ENCODE results near the gene TCTN3. TPM values are rescaled to one million over a fixed set of nuclear protein-coding genes. Genes with fewer than 3 reads are reported as not detected.

The TCTN3 gene
- total and polyA plus RNA-seq, 9 donors, result 21.7 to 107 (median 34.2) TPM

- TF ChIP-seq EP300 (IDR thresholded peaks at IDR 0.05), result no peak
- no peak for TF ChIP-seq POLR2A (IDR thresholded peaks at IDR 0.05)
- TF ChIP-seq CTCF (IDR thresholded peaks at IDR 0.05), result no peak
- no peak for DNase-seq
- Histone ChIP-seq H3K4me1 (ENCODE audit: insufficient read depth) (no peaks in the 10 kb centered on the region), H3K27ac (no peak overlapping the region), H3K9me3 (no peaks in the 10 kb centered on the region), H3K27me3 (no peaks in the 10 kb centered on the region), H3K4me3 (no peak overlapping the region), H3K36me3 (no peaks in the 10 kb centered on the region)
- intact Hi-C loops (cut with DNase I), result no loop called here
- WGBS, 3 donors, result 81 to 93% (median 83%) methylated on average over 7 of the region's 7 CpGs
Observed at GRCh38 chr10:95706990-95707389, 13.3 kb upstream of the TCTN3 start.

GRCh38 chr10:95706573-95706972 lies 12.8 kb upstream of the TCTN3 start:
- WGBS, 3 donors, result 45 to 50% (median 48%) methylated on average over 6 of the region's 6 CpGs
- Histone ChIP-seq H3K36me3 (no peaks in the 10 kb centered on the region), H3K27me3 (no peaks in the 10 kb centered on the region), H3K9me3 (no peaks in the 10 kb centered on the region), H3K4me1 (ENCODE audit: insufficient read depth) (no peaks in the 10 kb centered on the region), H3K27ac (no peak overlapping the region), H3K4me3 (no peak overlapping the region)
- DNase-seq, result no peak
- intact Hi-C loops (cut with DNase I), result no loop called here
- TF ChIP-seq POLR2A (IDR thresholded peaks at IDR 0.05), result no peak
- no peak for TF ChIP-seq CTCF (IDR thresholded peaks at IDR 0.05)
- TF ChIP-seq EP300 (IDR thresholded peaks at IDR 0.05), result no peak

- Histone ChIP-seq H3K36me3 (no peaks in the 10 kb centered on the region), H3K27me3 (no peaks in the 10 kb centered on the region), H3K27ac (no peak overlapping the region), H3K9me3 (no peaks in the 10 kb centered on the region), H3K4me1 (ENCODE audit: insufficient read depth) (no peaks in the 10 kb centered on the region), H3K4me3 (no peak overlapping the region)
- intact Hi-C loops (cut with DNase I), result no loop called here
- TF ChIP-seq POLR2A (IDR thresholded peaks at IDR 0.05) (no peak), CTCF (IDR thresholded peaks at IDR 0.05) (no peak), EP300 (IDR thresholded peaks at IDR 0.05) (no peak)
- 43 to 50% (median 46%) methylated on average over 2 of the region's 2 CpGs for WGBS, 3 donors
- no peak for DNase-seq
Observed at GRCh38 chr10:95698415-95698814, 4.7 kb upstream of the TCTN3 start.

GRCh38 chr10:95697429-95697828 lies 3.7 kb upstream of the TCTN3 start:
- intact Hi-C loops (cut with DNase I), result no loop called here
- no peak for DNase-seq
- H3K36me3 ChIP-seq, result no peaks in the 10 kb centered on the region
- 75 to 82% (median 78%) methylated on average over 3 of the region's 3 CpGs for WGBS, 3 donors
- no peaks in the 10 kb centered on the region for H3K27me3 ChIP-seq
- TF ChIP-seq CTCF (IDR thresholded peaks at IDR 0.05), result no peak
- no peak for TF ChIP-seq EP300 (IDR thresholded peaks at IDR 0.05)
- H3K9me3 ChIP-seq, result no peaks in the 10 kb centered on the region
- H3K4me1 ChIP-seq (ENCODE audit: insufficient read depth), result no peaks in the 10 kb centered on the region
- no peak overlapping the region for H3K4me3 ChIP-seq
- H3K27ac ChIP-seq, result no peak overlapping the region
